GM23338 (cell line): ENCODE measurements around the gene CADPS2. TPM values are rescaled to one million over a fixed set of nuclear protein-coding genes. Genes with fewer than 3 reads are reported as not detected.

Experiments
- ATAC-seq: fragments of 200-7000 bp; cut with Tn5 transposase; 3 replicates; pipeline ENCODE4 v1.9.1; 2020
- DNase-seq: peaks from one replicate; pipeline ENCODE4 v3.0.0-alpha.2; 2015; ENCODE audit warnings: low spot score
- H2AFZ ChIP-seq: fragments of 200-600 bp; sonication (generic); 2 replicates; pipeline ENCODE4 v1.8.0; 2016; ENCODE audit warnings: antibody characterized with exemption, mild to moderate bottlenecking, moderate library complexity
- H3F3A ChIP-seq: fragments of 200-600 bp; sonication (generic); replicated peaks from 2 replicates; pipeline ENCODE4 v1.8.0; 2017; ENCODE audit warnings: antibody characterized with exemption, mixed run types, low read depth
- H3K27ac ChIP-seq: fragments of 200-600 bp; sonication (generic); 2 replicates; pipeline ENCODE4 v1.6.1; 2016; ENCODE audit warnings: low read depth
- H3K27me3 ChIP-seq: fragments of 200-600 bp; sonication (generic); 2 replicates; pipeline ENCODE4 v1.8.0; 2016; ENCODE audit warnings: mild to moderate bottlenecking, mixed run types, moderate library complexity; ENCODE audit not compliant: insufficient read depth
- H3K36me3 ChIP-seq: fragments of 200-600 bp; sonication (generic); 2 replicates; pipeline ENCODE4 v1.8.0; 2016; ENCODE audit warnings: mild to moderate bottlenecking; ENCODE audit not compliant: insufficient read depth
- H3K4me1 ChIP-seq: fragments of 200-600 bp; sonication (generic); 2 replicates; pipeline ENCODE4 v1.8.0; 2016; ENCODE audit warnings: mild to moderate bottlenecking, moderate library complexity; ENCODE audit not compliant: insufficient read depth
- H3K4me2 ChIP-seq: fragments of 200-600 bp; sonication (generic); 2 replicates; pipeline ENCODE4 v1.7.1; 2017; ENCODE audit warnings: mixed run types
- H3K4me3 ChIP-seq: fragments of 200-600 bp; sonication (generic); 2 replicates; pipeline ENCODE4 v1.6.1; 2016; ENCODE audit warnings: mixed run types
- H3K79me2 ChIP-seq: fragments of 200-600 bp; sonication (generic); replicated peaks from 2 replicates; pipeline ENCODE4 v1.8.0; 2017; ENCODE audit warnings: mild to moderate bottlenecking; ENCODE audit not compliant: insufficient read depth
- H3K9me2 ChIP-seq: fragments of 200-600 bp; sonication (generic); 2 replicates; pipeline ENCODE4 v1.8.0; 2017; ENCODE audit not compliant: insufficient read depth
- H4K20me1 ChIP-seq: fragments of 200-600 bp; sonication (generic); replicated peaks from 2 replicates; pipeline ENCODE4 v1.8.0; 2017; ENCODE audit warnings: mild to moderate bottlenecking; ENCODE audit not compliant: insufficient read depth
- H3K27ac Mint-ChIP-seq: 2 replicates; pipeline ENCODE4 v1.8.0; 2020; ENCODE audit warnings: inconsistent platforms, mild to moderate bottlenecking, moderate library complexity, mixed read lengths
- H3K27me3 Mint-ChIP-seq: 3 replicates; pipeline ENCODE4 v1.8.0; 2022; ENCODE audit warnings: low read depth, mild to moderate bottlenecking, moderate library complexity, mixed read lengths, inconsistent platforms; ENCODE audit not compliant: insufficient read depth, poor library complexity
- H3K36me3 Mint-ChIP-seq: 3 replicates; pipeline ENCODE4 v1.8.0; 2021; ENCODE audit warnings: low read depth, mild to moderate bottlenecking, inconsistent platforms, moderate library complexity, mixed read lengths
- H3K4me1 Mint-ChIP-seq: 3 replicates; pipeline ENCODE4 v1.8.0; 2020; ENCODE audit warnings: mild to moderate bottlenecking, inconsistent platforms, mixed read lengths
- H3K4me3 Mint-ChIP-seq: 3 replicates; pipeline ENCODE4 v1.8.0; 2021; ENCODE audit warnings: moderate library complexity, mild to moderate bottlenecking, inconsistent platforms, mixed read lengths
- H3K9me3 Mint-ChIP-seq: 3 replicates; pipeline ENCODE4 v1.8.0; 2020; ENCODE audit warnings: moderate library complexity, mild to moderate bottlenecking, inconsistent platforms, mixed read lengths
- CREB1 ChIP-seq: fragments of 250-450 bp; sonication (Bioruptor Pico); IDR thresholded peaks from 2 replicates; pipeline ENCODE4 v1.5.0; 2020; ENCODE audit warnings: low read depth, mild to moderate bottlenecking, moderate library complexity
- REST ChIP-seq: IDR thresholded peaks from one replicate; pipeline ENCODE4 v1.6.1; 2018; ENCODE audit warnings: antibody characterized with exemption; ENCODE audit not compliant: unreplicated experiment
- ZNF114 ChIP-seq: fragments of 250-450 bp; sonication (Bioruptor Pico); IDR thresholded peaks from 2 replicates; pipeline ENCODE4 v1.5.0; 2020; ENCODE audit warnings: mild to moderate bottlenecking, moderate library complexity
- ZNF331 ChIP-seq: fragments of 250-450 bp; sonication (Bioruptor Pico); IDR thresholded peaks from 2 replicates; pipeline ENCODE4 v1.5.0; 2020; ENCODE audit warnings: low read depth, mild to moderate bottlenecking, moderate library complexity
- ZNF462 ChIP-seq: fragments of 250-450 bp; sonication (Bioruptor Pico); IDR thresholded peaks from 2 replicates; pipeline ENCODE4 v1.5.0; 2020; ENCODE audit warnings: mild to moderate bottlenecking, moderate library complexity
- polyA plus RNA-seq: library from polyadenylated mRNA; unstranded; fragments of >200 nt; fragmentation: Nextera tagmentation; extraction: Ambion mirVana; gene quantifications from 2 replicates; pipeline ENCODE4 v1.2.1, GENCODE V29; 2016
- total RNA-seq: library from RNA; depleted of rRNA; stranded (reverse); fragments of >200 nt; shearing (Covaris generic); gene quantifications from 2 replicates; pipeline ENCODE4 v1.2.3, GENCODE V29; 2014

Gene CADPS2
- total and polyA plus RNA-seq, 2 experiments from 2014 or later = 16.3 to 36.9 TPM

- TF ChIP-seq ZNF462 (CRISPR knock-in tag) = no peak
- no peak for TF ChIP-seq REST
Observed at GRCh38 chr7:122602800-122603199, 283.5 kb downstream of the CADPS2 start (continued).

DNA sequence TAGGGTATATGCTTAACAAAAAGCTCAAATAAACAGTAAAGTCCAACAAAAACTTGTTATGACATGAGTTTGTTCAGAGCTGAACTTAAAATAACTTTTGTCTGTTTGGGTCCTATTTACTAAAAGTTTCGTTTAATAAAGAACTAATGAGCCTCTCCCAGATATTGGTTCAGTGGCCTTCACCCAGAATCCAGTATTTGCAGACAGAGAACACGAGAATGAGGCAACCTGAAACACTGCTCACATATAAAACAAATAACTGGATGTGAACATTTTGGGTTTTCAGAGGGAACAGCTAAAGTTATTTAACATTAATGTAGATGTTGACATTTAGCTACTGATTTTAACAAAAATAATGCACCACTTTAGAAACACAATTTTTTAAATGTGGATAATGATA is 285.6 kb downstream of the CADPS2 start:
- no peak overlapping the region for H3K4me2 ChIP-seq
- no peaks in the 10 kb centered on the region for H3K79me2 ChIP-seq
- no peak overlapping the region for H2AFZ ChIP-seq
- no peaks in the 10 kb centered on the region for H4K20me1 ChIP-seq
- no peak overlapping the region for H3K4me3 Mint-ChIP-seq
- no peak for DNase-seq
- H3K36me3 Mint-ChIP-seq = peaks cover 17% of the 10 kb centered on the region
- H3K27me3 ChIP-seq = no peaks in the 10 kb centered on the region
- no peaks in the 10 kb centered on the region for H3K36me3 ChIP-seq
- peaks cover 17% of the 10 kb centered on the region for H3K9me3 Mint-ChIP-seq
- H3K27ac Mint-ChIP-seq = no peak overlapping the region
- no peaks in the 10 kb centered on the region for H3F3A ChIP-seq
- no peaks in the 10 kb centered on the region for H3K27me3 Mint-ChIP-seq
- no peak overlapping the region for H3K27ac ChIP-seq
- ATAC-seq = no peak
- H3K4me1 Mint-ChIP-seq = peaks cover 8% of the 10 kb centered on the region
- no peak for TF ChIP-seq ZNF114 (CRISPR knock-in tag)
- TF ChIP-seq ZNF462 (CRISPR knock-in tag) = no peak
- no peak for TF ChIP-seq CREB1 (CRISPR knock-in tag)
- TF ChIP-seq ZNF331 (CRISPR knock-in tag) = no peak
- no peaks in the 10 kb centered on the region for H3K4me1 ChIP-seq
- H3K9me2 ChIP-seq = no peaks in the 10 kb centered on the region
- H3K4me3 ChIP-seq = no peak overlapping the region
